ENCODE data around the gene PCDH15. TPM values are rescaled to one million over a fixed set of nuclear protein-coding genes. Genes with fewer than 3 reads are reported as not detected.

Gene PCDH15
- total RNA-seq, 1 experiment from 2014 or later = not detected

- no peaks in the 10 kb centered on the region for H3K4me1 ChIP-seq (replicated peaks)
- H3K36me3 ChIP-seq = no peaks in the 10 kb centered on the region
- no peak overlapping the region for H3K4me3 ChIP-seq
- H3K27ac ChIP-seq = no peak overlapping the region
- peaks cover 4% of the 10 kb centered on the region; the same call in 1 of the 2 replicates for H3K9me3 ChIP-seq (replicated peaks)
- DNase-seq (ENCODE audit: low read depth in 1 of 2, low spot score in 2 of 2) = no peak
- no peaks in the 10 kb centered on the region for H3K27me3 ChIP-seq (replicated peaks)
Measured at GRCh38 chr10:53904506-53905241, 896.4 kb downstream of the PCDH15 start.

GRCh38 chr10:53903756-53904155 lies 897.3 kb downstream of the PCDH15 start:
- H3K27me3 ChIP-seq (replicated peaks) = no peaks in the 10 kb centered on the region
- no peaks in the 10 kb centered on the region for H3K4me1 ChIP-seq (replicated peaks)
- no peak for DNase-seq (ENCODE audit: low read depth in 1 of 2, low spot score in 2 of 2)
- no peaks in the 10 kb centered on the region for H3K36me3 ChIP-seq
- H3K9me3 ChIP-seq (replicated peaks) = peaks cover 4% of the 10 kb centered on the region; the same call in 1 of the 2 replicates
- H3K4me3 ChIP-seq = no peak overlapping the region
- no peak overlapping the region for H3K27ac ChIP-seq

- no peak for DNase-seq (ENCODE audit: low read depth in 1 of 2, low spot score in 2 of 2)
- 0 out of 2 replicates have a peak, but pooled peaks cover 4% of the 10 kb centered on the region for H3K9me3 ChIP-seq (replicated peaks)
- no peaks in the 10 kb centered on the region for H3K27me3 ChIP-seq (replicated peaks)
- no peaks in the 10 kb centered on the region for H3K36me3 ChIP-seq
- no peak overlapping the region for H3K4me3 ChIP-seq
- no peaks in the 10 kb centered on the region for H3K4me1 ChIP-seq (replicated peaks)
- H3K27ac ChIP-seq = no peak overlapping the region
Measured at GRCh38 chr10:53899463-53900160, 901.4 kb downstream of the PCDH15 start.

- Histone ChIP-seq H3K36me3 (no peaks in the 10 kb centered on the region), H3K27ac (no peak overlapping the region), H3K27me3 (replicated peaks) (no peaks in the 10 kb centered on the region), H3K4me1 (replicated peaks) (no peaks in the 10 kb centered on the region), H3K9me3 (replicated peaks) (0 out of 2 replicates have a peak, but pooled peaks cover 4% of the 10 kb centered on the region), H3K4me3 (no peak overlapping the region)
- no peak for DNase-seq (ENCODE audit: low read depth in 1 of 2, low spot score in 2 of 2)
Measured at GRCh38 chr10:53898532-53898931, 902.5 kb downstream of the PCDH15 start.

- no peak overlapping the region for H3K4me3 ChIP-seq
- H3K27ac ChIP-seq = no peak overlapping the region
- 0 out of 2 replicates have a peak, but pooled peaks cover 4% of the 10 kb centered on the region for H3K9me3 ChIP-seq (replicated peaks)
- no peak for DNase-seq (ENCODE audit: low read depth in 1 of 2, low spot score in 2 of 2)
- no peaks in the 10 kb centered on the region for H3K36me3 ChIP-seq
- H3K27me3 ChIP-seq (replicated peaks) = no peaks in the 10 kb centered on the region
- H3K4me1 ChIP-seq (replicated peaks) = no peaks in the 10 kb centered on the region
Measured at GRCh38 chr10:53894145-53894544, 906.9 kb downstream of the PCDH15 start.

- H3K4me1 ChIP-seq (replicated peaks) = no peaks in the 10 kb centered on the region
- no peaks in the 10 kb centered on the region for H3K27me3 ChIP-seq (replicated peaks)
- H3K36me3 ChIP-seq = no peaks in the 10 kb centered on the region
- no peak for DNase-seq (ENCODE audit: low read depth in 1 of 2, low spot score in 2 of 2)
- no peak overlapping the region for H3K4me3 ChIP-seq
- H3K9me3 ChIP-seq (replicated peaks) = 0 out of 2 replicates have a peak, but pooled peaks cover 4% of the 10 kb centered on the region
- H3K27ac ChIP-seq = no peak overlapping the region
Measured at GRCh38 chr10:53893061-53893460, 908.0 kb downstream of the PCDH15 start.

- H3K36me3 ChIP-seq = no peaks in the 10 kb centered on the region
- H3K4me3 ChIP-seq = no peak overlapping the region
- no peaks in the 10 kb centered on the region for H3K4me1 ChIP-seq (replicated peaks)
- no peak for DNase-seq (ENCODE audit: low read depth in 1 of 2, low spot score in 2 of 2)
- no peak overlapping the region for H3K27ac ChIP-seq
- H3K27me3 ChIP-seq (replicated peaks) = no peaks in the 10 kb centered on the region; the same call in 1 of the 2 replicates
- H3K9me3 ChIP-seq (replicated peaks) = no peaks in the 10 kb centered on the region; the same call in 1 of the 2 replicates
Measured at GRCh38 chr10:53886325-53887300, 914.4 kb downstream of the PCDH15 start.

GRCh38 chr10:53864846-53865245 lies 936.2 kb downstream of the PCDH15 start:
- Histone ChIP-seq H3K27ac (no peak overlapping the region), H3K36me3 (no peaks in the 10 kb centered on the region)

GRCh38 chr10:53852450-53853175 lies 948.4 kb downstream of the PCDH15 start:
- no peak overlapping the region for H3K4me3 ChIP-seq
- H3K27ac ChIP-seq = no peak overlapping the region
- no peak for DNase-seq (ENCODE audit: low read depth in 1 of 2, low spot score in 2 of 2)
- H3K27me3 ChIP-seq (replicated peaks) = no peaks in the 10 kb centered on the region
- H3K4me1 ChIP-seq (replicated peaks) = no peaks in the 10 kb centered on the region
- no peaks in the 10 kb centered on the region for H3K9me3 ChIP-seq (replicated peaks)
- no peaks in the 10 kb centered on the region for H3K36me3 ChIP-seq

More at GRCh38 chr10:53864846-53865245, 936.2 kb downstream of the PCDH15 start:
- no peaks in the 10 kb centered on the region for H3K4me1 ChIP-seq (replicated peaks)
- DNase-seq (ENCODE audit: low read depth in 1 of 2, low spot score in 2 of 2) = no peak
- no peaks in the 10 kb centered on the region; the same call in 1 of the 2 replicates for H3K9me3 ChIP-seq (replicated peaks)
- no peak overlapping the region for H3K4me3 ChIP-seq
- H3K27me3 ChIP-seq (replicated peaks) = no peaks in the 10 kb centered on the region

- no peak overlapping the region for H3K27ac ChIP-seq
- DNase-seq (ENCODE audit: low read depth in 1 of 2, low spot score in 2 of 2) = no peak
- H3K4me1 ChIP-seq (replicated peaks) = no peaks in the 10 kb centered on the region
- H3K4me3 ChIP-seq = no peak overlapping the region
- H3K36me3 ChIP-seq = no peaks in the 10 kb centered on the region
- H3K9me3 ChIP-seq (replicated peaks) = no peaks in the 10 kb centered on the region
- no peaks in the 10 kb centered on the region for H3K27me3 ChIP-seq (replicated peaks)
Measured at GRCh38 chr10:53846809-53847208, 954.2 kb downstream of the PCDH15 start.

GRCh38 chr10:53843736-53844362 lies 957.2 kb downstream of the PCDH15 start:
- Histone ChIP-seq H3K4me3 (no peak overlapping the region), H3K4me1 (replicated peaks) (no peaks in the 10 kb centered on the region), H3K9me3 (replicated peaks) (no peaks in the 10 kb centered on the region), H3K36me3 (no peaks in the 10 kb centered on the region), H3K27me3 (replicated peaks) (no peaks in the 10 kb centered on the region), H3K27ac (no peak overlapping the region)
- no peak for DNase-seq (ENCODE audit: low read depth in 1 of 2, low spot score in 2 of 2)

- DNase-seq (ENCODE audit: low read depth in 1 of 2, low spot score in 2 of 2) = no peak
- no peaks in the 10 kb centered on the region for H3K9me3 ChIP-seq (replicated peaks)
- H3K27ac ChIP-seq = no peak overlapping the region
- no peak overlapping the region for H3K4me3 ChIP-seq
- H3K27me3 ChIP-seq (replicated peaks) = no peaks in the 10 kb centered on the region
- no peaks in the 10 kb centered on the region for H3K36me3 ChIP-seq
- H3K4me1 ChIP-seq (replicated peaks) = no peaks in the 10 kb centered on the region
Measured at GRCh38 chr10:53841483-53842145, 959.4 kb downstream of the PCDH15 start.

Data from SJSA1 (cell line).